Body of pancreas (tissue), 4 donors: ENCODE results near the gene ABCC3. TPM values are rescaled to one million over a fixed set of nuclear protein-coding genes. Genes with fewer than 3 reads are reported as not detected.

Experiments used
- ATAC-seq: fragments of 150-250 bp; one replicate; pipeline ENCODE4 v1.9.1; 2016
- DNase-seq, 4 donors: peaks; one replicate each; pipeline ENCODE4 v3.0.0-alpha.2; 2019
- H3K27ac ChIP-seq, 4 donors: fragments of 200-600 bp; sonication (generic); 1 replicate in 3 of 4; 2 replicates in 1 of 4; pipeline versions ENCODE4 v1.5.1 to v1.6.1; 2016 to 2019; ENCODE audit warnings: mild to moderate bottlenecking in 1 of 4, mixed read lengths in 1 of 4, moderate library complexity in 1 of 4
- H3K27me3 ChIP-seq, 2 donors: fragments of 200-600 bp; sonication (generic); one replicate each; pipeline ENCODE4 v1.6.0; 2016; ENCODE audit warnings: mild to moderate bottlenecking in 1 of 2
- H3K36me3 ChIP-seq, 2 donors: fragments of 200-600 bp; sonication (generic); replicated peaks in 1 of 2; 2 replicates each; pipeline ENCODE4 v1.5.1; 2016; ENCODE audit warnings: low read depth in 2 of 2; ENCODE audit not compliant: insufficient read depth in 1 of 2
- H3K4me1 ChIP-seq: fragments of 200-600 bp; sonication (generic); one replicate; pipeline ENCODE4 v1.6.0; 2016
- H3K4me3 ChIP-seq, 2 donors: fragments of 200-600 bp; sonication (generic); 1 replicate in 1 of 2; 2 replicates in 1 of 2; pipeline ENCODE4 v1.5.1; 2016 to 2019
- H3K9me3 ChIP-seq, 3 donors: fragments of 200-600 bp; sonication (generic); 1 replicate in 2 of 3; 2 replicates in 1 of 3; pipeline ENCODE4 v1.5.1; 2016
- CTCF ChIP-seq, 7 experiments: fragments of 450-650 bp in 4 of 7; fragments of 200-600 bp in 3 of 7; sonication (generic) in 3 of 7; IDR thresholded peaks; one replicate each; pipeline ENCODE4 v1.5.1; 2016 to 2019; ENCODE audit warnings: antibody characterized with exemption in 7 of 7
- POLR2A ChIP-seq, 3 donors: fragments of 450-650 bp; IDR thresholded peaks; one replicate each; pipeline ENCODE4 v1.6.1; 2016; ENCODE audit warnings: antibody characterized with exemption in 3 of 3, mild to moderate bottlenecking in 2 of 3
- WGBS, 2 donors: methylation state at CpG; one replicate each; pipeline ENCODE4 v1.1.5; 2017; 5-methylcytosine and 5-hydroxymethylcytosine counted together
- intact Hi-C: fragments of 100-400 bp; cut with DNase I; formaldehyde crosslinking; loops from one replicate; pipeline ENCODE4 v1.15.1; 2023
- total RNA-seq, 2 donors: library from RNA; depleted of rRNA; stranded (reverse); fragments of >200 nt; gene quantifications; one replicate each; pipeline ENCODE4 v1.1.0, GENCODE V29; 2016

ABCC3 gene
- total RNA-seq, 2 donors from 2014 or later: 130 to 163 TPM

- no peaks in the 10 kb centered on the region for H3K4me1 ChIP-seq
- no peaks in the 10 kb centered on the region for H3K9me3 ChIP-seq
- H3K4me3 ChIP-seq: no peak overlapping the region
- 74 to 87% methylated on average over 2 to 11 of the region's 11 CpGs for WGBS, 2 donors
- H3K27ac ChIP-seq: no peak overlapping the region
- TF ChIP-seq POLR2A (IDR thresholded peaks at IDR 0.05): no peak
- TF ChIP-seq CTCF (IDR thresholded peaks at IDR 0.05): no peak
- intact Hi-C loops: loop anchor here (10.0 kb wide), 1 partner anchor 134 kb away; no protein-coding TSS in a partner anchor
- ATAC-seq (no peak), DNase-seq (no peak)
- H3K36me3 ChIP-seq: no peaks in the 10 kb centered on the region
- H3K27me3 ChIP-seq: no peaks in the 10 kb centered on the region
Observed at GRCh38 chr17:50618941-50619340, 15.7 kb upstream of the ABCC3 start.

- intact Hi-C loops: loop anchor here (10.0 kb wide), 1 partner anchor 135 kb away; no protein-coding TSS in a partner anchor
- TF ChIP-seq POLR2A (IDR thresholded peaks at IDR 0.05): no peak
- no peak for TF ChIP-seq CTCF (IDR thresholded peaks at IDR 0.05)
- no peak overlapping the region for H3K27ac ChIP-seq
- no peaks in the 10 kb centered on the region for H3K4me1 ChIP-seq
- H3K36me3 ChIP-seq: no peaks in the 10 kb centered on the region
- WGBS, 2 donors: 72 to 80% methylated on average over 7 of the region's 7 CpGs
- ATAC-seq: no peak
- no peak overlapping the region for H3K4me3 ChIP-seq
- H3K9me3 ChIP-seq: no peaks in the 10 kb centered on the region
- H3K27me3 ChIP-seq: no peaks in the 10 kb centered on the region
- no peak for DNase-seq
Observed at GRCh38 chr17:50619489-50619888, 15.2 kb upstream of the ABCC3 start.

GRCh38 chr17:50620237-50620636 lies 14.4 kb upstream of the ABCC3 start:
- ATAC-seq (no peak), DNase-seq (no peak)
- Histone ChIP-seq H3K36me3 (no peaks in the 10 kb centered on the region), H3K4me1 (no peaks in the 10 kb centered on the region), H3K27ac (no peak overlapping the region), H3K27me3 (no peaks in the 10 kb centered on the region), H3K4me3 (no peak overlapping the region), H3K9me3 (no peaks in the 10 kb centered on the region)
- intact Hi-C loops: loop anchor here (5.0 kb wide), 1 partner anchor 68 kb away; no protein-coding TSS in a partner anchor
- TF ChIP-seq CTCF (IDR thresholded peaks at IDR 0.05) (no peak), POLR2A (IDR thresholded peaks at IDR 0.05) (no peak)
- 59 to 70% methylated on average over 5 of the region's 5 CpGs for WGBS, 2 donors

DNA sequence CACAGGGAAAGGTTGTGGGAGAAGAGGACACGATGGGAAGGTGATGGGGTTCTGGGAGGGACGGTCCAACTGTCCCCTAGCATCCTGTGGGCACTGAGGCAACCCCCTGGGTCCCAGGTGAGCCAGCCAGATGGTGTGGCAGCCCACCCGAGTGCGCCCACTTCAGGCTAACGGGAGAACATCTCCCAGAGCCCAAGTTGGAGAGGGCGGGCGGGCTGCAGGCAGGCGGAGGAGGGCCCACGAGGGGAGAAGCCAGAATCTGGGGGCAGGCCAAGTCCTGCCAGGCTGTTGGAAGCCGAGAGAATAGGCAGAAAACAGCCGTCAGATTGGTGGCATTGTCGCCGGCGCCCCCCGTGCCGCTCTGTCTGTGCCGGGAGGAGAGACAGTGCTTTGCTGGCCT lies 13.8 kb upstream of the ABCC3 start:
- DNase-seq (no peak), ATAC-seq (no peak)
- Histone ChIP-seq H3K9me3 (no peaks in the 10 kb centered on the region), H3K36me3 (no peaks in the 10 kb centered on the region), H3K4me3 (no peak overlapping the region), H3K27me3 (no peaks in the 10 kb centered on the region), H3K27ac (no peak overlapping the region), H3K4me1 (peaks cover under 1% of the 10 kb centered on the region)
- TF ChIP-seq POLR2A (IDR thresholded peaks at IDR 0.05) (no peak), CTCF (IDR thresholded peaks at IDR 0.05) (no peak)
- intact Hi-C loops: loop anchor here (5.0 kb wide), 1 partner anchor 69 kb away; no protein-coding TSS in a partner anchor
- WGBS, 2 donors: 61 to 66% methylated on average over 17 of the region's 17 CpGs

DNA sequence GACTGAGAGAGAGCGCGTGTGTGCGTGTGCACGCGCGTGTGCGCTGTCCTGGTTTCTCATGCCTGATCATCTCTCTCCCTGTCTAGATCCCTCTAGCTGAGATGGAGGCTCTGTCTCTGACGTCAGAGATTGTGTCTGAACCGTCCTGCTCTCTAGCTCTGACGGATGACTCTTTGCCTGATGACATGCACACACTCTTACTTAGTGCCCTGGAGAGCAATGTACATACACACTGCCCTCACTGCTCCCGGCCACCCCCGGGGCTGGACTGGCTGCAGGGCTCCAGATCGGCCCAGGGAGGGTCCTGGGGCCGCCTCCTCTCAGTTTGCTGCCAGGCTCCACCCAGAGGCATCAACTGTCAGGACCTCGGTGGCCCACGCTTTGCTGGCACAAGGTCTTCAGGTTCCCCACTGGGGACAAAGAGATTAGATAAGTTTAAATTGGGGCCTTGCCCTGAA lies 13.1 kb upstream of the ABCC3 start:
- H3K4me3 ChIP-seq: no peak overlapping the region
- 59 to 74% methylated on average over 12 to 16 of the region's 16 CpGs for WGBS, 2 donors
- ATAC-seq (no peak), DNase-seq (no peak)
- H3K36me3 ChIP-seq: no peaks in the 10 kb centered on the region
- no peaks in the 10 kb centered on the region for H3K27me3 ChIP-seq
- peaks cover 6% of the 10 kb centered on the region for H3K4me1 ChIP-seq
- no peak for TF ChIP-seq CTCF (IDR thresholded peaks at IDR 0.05)
- no peak for TF ChIP-seq POLR2A (IDR thresholded peaks at IDR 0.05)
- H3K27ac ChIP-seq: no peak overlapping the region
- no peaks in the 10 kb centered on the region for H3K9me3 ChIP-seq
- intact Hi-C loops: loop anchor here (5.0 kb wide), 1 partner anchor 69 kb away; no protein-coding TSS in a partner anchor
